GM21526 (cell line): ENCODE results near the gene SPATA9.

Experiments
- ATAC-seq: cut with Tn5 transposase; IDR thresholded peaks from one replicate; pipeline ENCODE4 v1.9.1; 2021; ENCODE audit warnings: moderate library complexity; ENCODE audit not compliant: unreplicated experiment, low FRiP score

Gene SPATA9

DNA sequence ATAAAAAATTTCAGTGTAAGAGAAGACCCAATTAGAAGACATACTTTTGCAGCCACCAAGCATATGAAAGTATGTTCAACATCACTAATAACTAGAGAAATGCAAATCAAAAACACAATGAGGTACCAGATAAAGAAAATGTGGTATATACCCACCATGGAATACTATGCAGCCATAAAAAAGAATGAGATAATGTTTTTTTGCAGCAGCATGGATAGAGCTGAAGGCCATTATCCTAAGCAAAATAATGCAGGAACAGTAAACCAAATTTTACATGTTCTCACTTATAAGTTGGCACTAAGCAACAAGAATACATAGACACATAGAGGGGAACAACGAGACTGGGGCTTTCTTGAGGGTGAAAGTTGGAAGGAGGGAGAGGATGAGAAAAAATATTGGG lies 6.9 kb upstream of the SPATA9 start:
- no peak for ATAC-seq

DNA sequence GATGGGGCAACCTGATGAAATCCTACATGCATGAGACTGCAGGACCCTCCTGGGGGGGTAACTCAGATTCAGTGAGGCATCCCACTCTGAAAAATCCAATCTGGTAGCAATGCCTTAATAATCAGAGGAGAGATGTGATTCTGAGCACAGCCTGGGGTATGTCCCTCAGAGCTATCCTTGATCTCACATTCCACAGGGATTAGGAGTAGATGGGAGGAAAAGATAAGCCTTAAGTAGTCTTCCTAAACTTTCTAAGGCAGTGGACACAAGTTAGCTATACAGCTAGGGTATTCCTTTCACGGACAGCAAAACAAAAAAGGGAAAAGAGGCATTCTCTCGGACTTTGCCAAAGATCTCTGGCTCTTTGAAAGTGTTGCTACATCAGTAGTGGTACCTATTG lies 3.9 kb upstream of the SPATA9 start:
- no peak for ATAC-seq

DNA sequence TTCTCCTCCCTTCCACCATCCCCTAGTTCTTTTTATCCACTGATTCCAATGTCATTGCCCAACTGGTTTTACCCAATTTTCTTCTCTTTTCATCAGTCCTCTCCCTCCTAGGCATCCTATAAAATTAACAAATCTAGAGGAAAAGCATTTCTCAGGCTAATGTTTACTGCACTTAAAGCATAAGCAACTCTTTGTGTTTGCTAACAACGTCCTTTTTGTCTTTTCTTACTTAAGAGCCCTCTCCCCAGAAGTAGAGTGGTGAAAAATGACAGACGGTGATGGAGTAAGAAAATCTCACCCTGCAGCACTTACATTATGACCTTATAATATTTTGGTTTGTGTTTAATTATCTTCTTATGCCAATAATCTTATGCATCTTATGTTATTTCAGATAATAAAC lies 1.6 kb upstream of the SPATA9 start:
- ATAC-seq: no peak

DNA sequence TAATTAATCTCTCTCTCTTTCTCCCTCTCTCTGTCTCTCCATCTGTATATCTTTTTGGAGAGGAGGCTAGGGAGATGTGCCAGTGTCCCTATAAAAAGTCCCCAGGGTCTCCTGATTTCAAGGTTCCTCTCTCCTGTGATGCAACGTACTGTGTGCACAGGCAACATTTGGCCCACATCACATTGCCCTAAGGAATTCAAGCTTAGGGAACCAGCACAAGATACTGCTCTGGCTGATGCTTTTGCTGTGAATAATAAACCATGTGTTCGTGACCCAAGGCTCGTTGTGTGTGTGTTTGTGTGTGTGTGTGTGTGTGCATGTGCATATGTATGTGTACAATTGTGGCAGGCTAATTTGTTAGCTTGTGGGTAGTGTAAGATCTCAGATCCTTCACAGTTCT lies 9.7 kb downstream of the SPATA9 start:
- no peak for ATAC-seq

DNA sequence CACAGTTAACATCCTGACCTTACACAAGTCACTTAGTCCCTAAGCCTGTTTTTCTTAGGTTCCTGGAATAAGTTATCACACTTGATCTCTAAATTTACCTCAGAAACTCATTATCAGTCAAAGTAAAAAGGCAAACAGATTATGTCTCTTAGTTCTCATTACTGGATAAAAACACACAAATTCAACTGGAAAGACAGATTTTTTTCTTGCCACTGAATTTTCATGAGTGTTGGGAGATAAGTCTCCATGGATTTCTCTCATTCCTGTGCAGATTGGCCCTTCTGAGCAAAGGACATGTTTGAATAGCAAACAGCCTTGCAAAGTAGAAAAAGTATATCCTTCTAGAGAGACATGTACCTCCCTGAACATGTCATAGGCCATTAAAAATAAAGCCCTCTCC lies 10.2 kb downstream of the SPATA9 start:
- ATAC-seq: no peak

DNA sequence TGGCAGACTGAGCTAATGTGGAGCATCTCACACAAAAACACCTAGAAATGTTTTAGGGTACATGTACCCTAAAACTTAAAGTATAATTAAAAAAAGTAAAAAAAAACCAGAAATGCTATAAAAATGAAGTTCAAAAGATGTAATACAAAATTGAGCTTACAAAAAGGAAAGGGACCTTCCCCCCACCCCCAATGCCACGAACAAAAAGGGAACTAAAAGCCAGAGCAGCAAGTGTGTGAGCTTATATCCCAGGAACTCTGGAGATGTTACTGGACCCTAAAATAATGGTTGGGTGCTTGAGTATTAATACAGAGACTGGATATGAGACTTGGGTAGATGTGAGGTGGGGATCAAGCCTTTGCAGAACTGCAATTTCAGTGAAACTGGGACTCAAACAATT lies 11.0 kb downstream of the SPATA9 start:
- ATAC-seq: no peak

DNA sequence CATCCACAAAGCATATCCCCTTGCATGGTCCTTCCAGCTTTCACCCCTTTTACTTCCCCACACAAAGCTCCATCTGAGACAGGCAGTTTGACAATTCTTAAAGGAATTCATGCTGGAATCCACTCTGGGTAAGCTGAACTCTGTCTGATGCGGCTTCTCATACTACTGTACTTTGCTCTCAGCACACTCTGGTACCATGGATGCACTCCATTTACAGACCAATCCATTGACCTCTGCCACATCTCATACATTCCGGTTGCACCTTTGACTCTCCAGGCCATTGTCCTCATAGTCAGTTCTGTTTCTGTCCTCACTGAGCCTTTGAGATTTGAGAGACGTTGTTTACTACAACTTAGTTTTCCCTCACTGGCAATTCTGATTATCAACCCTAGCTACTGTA lies 12.2 kb downstream of the SPATA9 start:
- ATAC-seq: no peak

DNA sequence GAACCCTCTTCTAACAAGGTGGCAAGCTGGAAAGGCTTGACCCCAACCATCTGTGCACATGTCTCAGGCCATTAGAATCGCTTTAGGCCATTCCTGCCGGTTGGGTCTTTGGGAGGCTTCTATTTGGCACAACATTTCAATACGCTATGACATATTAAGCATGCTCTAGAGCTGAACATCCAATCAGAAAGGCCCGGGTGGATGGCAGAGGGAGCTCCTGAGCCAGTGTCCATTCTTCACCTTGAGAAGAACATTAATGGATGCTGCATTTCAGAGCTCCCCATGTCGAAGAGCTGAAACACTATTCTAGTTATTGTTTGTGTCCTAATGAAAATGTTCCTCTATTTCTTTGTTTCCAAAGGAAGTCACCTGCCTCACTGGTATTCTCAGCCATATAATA lies 12.8 kb downstream of the SPATA9 start:
- no peak for ATAC-seq

DNA sequence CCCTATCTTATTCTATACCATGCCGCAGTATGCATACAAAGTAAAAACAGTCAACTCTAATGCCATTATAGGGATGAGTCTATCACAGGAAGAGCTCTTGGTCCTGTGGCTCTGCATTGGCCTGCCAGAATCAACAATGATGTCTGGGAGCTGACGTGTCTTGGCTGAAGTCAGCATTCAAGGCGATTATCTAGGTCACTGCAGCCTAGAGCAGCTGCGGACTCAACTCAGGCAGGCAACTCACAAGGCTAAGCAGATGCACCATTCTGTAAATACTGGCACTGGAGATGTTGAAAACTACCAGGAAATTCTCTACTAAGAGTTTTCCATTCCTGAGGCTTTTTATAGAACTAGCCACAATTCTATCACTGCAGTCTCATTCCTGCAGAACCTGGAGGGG lies 13.3 kb downstream of the SPATA9 start:
- no peak for ATAC-seq

DNA sequence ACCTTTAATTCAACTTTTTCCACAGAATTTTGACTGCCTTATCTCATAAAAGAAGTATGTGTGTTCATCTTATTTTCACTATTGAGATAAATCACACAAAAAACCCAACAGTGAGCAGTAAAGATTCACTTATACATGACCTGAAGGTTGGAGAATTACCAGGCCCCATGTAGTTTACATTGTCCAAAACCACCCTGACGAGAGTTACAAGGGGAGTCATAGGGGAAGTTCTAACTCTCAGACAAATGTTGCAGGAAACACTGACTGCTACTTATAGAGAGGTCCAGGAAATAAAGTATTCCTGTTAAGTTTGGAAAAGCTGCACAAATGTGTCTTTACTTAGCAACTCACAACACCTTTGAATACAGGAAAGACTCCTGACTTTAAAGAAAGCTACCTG lies 14.1 kb downstream of the SPATA9 start:
- no peak for ATAC-seq

DNA sequence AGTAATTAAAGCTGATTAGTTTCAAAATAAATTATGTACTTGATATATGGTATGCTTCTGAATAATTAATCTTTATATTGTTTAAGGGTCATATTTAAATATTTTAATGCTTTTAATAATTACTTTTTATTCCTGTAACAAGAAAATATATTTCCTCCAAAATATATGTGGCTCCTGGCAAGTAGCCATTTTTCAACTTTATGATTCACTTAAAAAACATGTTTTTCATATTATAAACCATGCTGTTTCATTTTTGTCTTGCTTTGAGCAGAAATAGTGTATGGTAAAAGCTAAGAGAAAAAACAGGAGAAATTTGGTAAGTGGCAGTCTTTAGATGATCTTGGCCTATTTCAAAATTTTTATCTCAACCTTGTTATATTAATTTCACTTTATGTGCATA lies 14.6 kb downstream of the SPATA9 start:
- no peak for ATAC-seq

DNA sequence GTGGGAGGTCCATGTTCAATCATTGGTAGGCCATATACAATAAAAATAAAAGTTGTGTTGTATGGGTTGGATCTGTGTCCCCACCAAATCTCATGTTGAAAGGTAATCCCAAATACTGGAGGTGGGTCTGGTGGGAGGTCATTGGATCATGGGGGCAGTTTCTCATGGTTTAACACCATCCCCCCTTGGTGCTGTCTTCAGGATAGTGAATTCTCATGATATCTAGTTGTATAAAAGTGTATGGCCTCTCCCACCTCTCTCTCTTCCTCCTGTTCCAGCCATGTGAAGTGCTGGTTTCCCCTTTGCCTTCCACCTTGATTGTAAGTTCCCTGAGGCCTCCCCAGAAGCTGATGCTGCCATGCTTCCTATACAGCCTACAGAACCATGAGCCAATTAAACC lies 15.1 kb downstream of the SPATA9 start:
- ATAC-seq: no peak

DNA sequence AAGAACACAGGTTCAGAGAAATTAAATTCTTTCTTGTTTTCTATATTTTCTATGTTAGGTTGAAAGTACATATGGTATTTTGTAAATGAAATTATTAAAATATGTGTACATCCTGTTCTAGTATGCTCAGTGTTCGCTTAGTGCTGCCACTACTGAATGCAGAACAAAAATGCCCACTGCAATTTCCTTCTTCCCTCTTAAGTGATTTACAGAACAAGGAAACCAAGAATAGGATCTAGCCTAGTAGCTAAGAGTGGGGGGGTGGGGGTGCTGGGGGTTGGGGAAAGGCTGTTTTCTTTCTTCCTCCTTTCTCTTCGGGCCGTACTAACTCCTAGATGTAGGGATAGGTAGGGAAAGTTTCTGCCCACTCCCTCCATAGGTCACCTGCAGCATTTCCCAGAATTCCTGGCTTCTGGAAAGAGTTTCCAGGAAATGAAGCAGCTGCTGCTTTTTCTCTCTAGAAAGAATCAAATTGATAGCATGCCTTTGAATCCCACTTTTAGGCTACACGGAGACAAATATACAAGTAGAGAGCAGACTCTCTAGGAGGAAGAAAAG lies 15.7 kb downstream of the SPATA9 start:
- ATAC-seq: no peak

DNA sequence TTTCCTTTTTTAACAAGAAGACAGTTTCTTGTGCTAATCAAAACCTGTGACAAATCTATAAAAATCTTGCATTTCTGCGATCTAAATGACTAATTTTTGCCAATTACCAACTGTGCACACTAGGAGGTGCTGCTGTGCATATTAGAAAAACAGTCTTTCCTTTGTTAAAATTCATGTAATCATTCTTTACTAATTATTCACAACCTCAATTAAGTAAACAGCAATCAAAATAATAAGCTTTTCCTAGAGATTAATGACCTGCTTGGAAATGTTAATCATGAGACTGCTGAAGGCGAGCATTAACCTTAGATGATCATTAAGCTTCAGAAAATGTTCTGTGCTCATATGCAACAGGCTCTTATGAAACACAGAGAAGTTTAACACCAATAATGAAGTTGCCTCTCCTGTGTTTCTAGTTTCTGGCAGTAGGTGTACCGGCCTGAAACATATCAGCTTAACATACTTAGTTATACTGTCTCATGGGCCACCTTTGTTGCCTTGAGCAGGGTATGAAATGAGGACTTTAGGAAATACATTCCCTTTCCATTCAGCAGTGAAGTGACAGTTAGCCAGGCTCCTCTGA lies 18.5 kb downstream of the SPATA9 start:
- ATAC-seq: no peak

DNA sequence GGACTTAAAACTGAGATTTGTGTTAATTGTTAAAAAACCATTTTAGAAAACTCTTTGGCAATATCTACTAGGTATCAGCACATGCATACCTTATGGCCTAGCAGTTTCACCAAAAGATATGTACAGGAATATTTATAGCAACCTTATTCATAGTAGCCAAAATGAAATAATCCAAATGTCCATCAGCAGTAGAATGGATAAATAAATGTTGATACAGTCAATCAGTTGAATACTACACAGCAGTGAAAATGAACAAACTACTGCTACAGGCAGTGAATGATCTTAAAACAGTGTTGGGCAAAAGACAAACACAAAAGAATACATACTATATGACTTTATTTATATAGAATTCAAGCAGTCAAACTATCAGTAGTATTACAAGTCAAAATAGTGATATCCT lies 19.8 kb downstream of the SPATA9 start:
- no peak for ATAC-seq

DNA sequence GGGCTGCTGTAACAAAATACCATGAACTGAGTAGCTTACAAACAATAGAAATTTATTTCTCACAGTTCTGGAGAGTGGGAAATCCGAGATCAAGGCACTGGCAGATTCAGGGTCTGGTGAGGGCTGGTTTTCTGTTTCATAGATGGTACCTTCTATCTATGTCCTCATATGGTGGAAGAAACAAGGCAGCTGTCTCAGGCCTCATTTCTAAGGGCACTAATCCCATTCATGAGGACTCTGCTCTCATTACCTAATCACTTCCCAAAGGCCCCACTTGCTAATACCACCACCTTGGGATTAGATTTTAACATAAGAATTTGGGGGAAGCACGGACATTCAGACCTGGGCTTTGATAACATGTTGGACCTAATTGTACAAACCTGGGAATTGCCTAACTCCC lies 22.7 kb downstream of the SPATA9 start:
- no peak for ATAC-seq

DNA sequence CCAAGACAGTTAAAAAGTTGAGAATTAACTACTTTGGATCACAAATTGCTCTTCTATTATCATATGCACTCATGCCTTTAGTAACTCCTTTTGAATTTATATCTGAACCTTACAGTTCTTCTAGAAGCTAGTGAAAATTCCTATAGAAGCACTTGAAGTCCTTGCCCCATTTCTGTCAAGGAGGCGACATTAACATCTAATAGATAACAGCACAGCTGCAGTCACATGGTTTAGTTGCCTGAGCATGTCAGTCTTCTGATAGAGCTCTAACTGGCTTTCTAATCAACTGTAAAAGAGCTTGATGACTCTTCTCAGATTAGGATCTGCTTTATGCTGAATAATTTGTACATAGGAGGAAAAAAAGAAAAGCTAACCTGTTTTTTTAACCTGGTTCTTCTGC lies 27.2 kb downstream of the SPATA9 start:
- ATAC-seq: no peak

DNA sequence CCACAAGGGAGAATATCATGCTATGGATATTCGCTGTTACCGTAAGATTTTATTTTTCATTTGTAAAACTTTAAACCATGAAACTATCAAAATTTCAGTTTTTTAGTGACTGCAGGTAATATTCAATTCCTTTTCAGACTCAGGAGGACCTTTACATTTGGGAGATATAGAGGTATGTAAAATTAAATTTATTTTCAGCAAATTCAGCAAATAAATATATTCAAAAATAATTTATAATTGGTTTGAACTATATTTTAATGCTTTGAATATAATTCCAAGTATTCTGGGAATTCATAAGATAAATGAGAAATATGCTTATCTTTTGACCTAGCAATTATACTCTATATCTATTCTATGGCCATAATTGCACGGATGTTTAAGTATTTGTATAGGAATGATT lies 28.6 kb downstream of the SPATA9 start:
- no peak for ATAC-seq

DNA sequence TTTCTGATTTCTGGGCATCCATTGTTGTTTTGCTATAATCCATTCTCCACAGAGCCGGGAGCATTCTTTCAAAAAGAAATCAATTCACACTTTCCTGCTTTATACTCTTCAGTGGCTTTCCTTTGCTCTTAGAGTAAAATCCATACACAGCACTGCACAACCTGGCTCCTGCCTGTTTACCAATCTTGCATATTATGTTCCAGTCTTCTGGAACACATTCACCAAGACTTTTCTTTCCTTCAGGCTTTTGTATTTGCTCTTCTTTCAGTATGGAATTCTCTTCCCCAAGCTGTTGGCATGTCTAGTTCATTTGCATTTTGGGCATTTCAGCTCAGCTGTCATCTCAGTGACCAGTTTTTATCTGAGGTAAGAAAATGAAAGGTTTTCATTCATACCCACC lies 29.9 kb downstream of the SPATA9 start:
- ATAC-seq: no peak

DNA sequence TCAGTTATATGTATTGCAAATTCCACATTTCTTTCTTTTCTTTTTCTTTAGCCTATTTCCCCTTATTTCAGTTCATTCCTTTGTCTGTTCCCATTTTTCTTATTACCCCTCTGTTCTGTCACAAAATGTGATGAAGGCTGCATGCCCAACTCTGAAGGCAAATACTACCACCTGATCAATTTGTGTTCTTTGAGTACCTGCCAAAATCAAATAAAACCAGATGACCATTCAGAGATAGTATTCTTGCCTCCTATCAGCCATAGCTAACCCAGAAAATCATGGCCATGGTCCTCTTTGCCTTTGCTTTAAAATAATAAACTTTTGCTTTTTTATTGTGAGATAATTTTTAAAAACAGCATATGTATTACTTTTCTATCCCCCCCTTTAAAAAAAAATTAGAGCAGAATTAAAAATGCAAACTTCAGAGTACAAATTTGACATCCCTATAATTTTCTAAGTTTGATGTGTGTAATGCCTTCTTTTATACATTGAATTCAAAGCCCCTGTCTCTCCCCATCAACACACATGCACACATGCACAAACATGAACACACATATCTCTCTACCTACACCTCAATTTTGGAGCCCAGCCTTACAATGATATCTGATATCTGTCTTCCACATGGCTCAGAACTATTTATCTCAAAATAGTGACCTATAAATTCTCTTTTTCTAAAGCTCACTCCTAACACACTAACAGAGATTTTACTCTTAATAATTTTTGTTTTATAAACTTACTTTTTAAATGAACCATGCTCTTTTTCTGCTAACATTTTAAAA lies 32.8 kb downstream of the SPATA9 start:
- ATAC-seq: no peak

DNA sequence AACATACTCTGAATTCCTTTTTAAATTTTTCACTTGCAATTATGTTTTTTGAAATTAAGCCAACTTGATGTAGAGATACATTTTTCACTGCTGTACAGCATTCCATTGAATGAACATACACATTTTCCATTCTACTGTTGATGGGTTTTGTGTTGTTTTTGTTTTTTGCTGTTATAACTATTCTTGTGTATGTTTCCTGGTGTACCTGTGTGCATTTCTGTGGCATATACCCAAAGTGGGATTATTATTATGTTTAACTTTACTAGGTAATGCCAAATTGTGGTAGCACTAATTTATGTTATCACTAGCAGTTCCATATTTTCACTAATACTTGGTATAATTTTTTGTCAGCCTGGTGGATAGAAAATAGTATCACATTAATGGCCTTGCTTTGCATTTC lies 33.5 kb downstream of the SPATA9 start:
- ATAC-seq: no peak
